ENCODE results near the gene TSPAN15.

GRCh38 chr10:69426376-69426727 is 24.9 kb upstream of the TSPAN15 start:
- no peak for TF ChIP-seq CTCF (conservative IDR thresholded peaks at IDR 0.05; ENCODE audit: low read depth in 2 of 2)
- TF ChIP-seq POLR2AphosphoS5 (IDR thresholded peaks at IDR 0.05; ENCODE audit: low read depth), result no peak
- TF ChIP-seq EZH2phosphoT487 (IDR thresholded peaks at IDR 0.05; ENCODE audit: unreplicated experiment), result no peak
- TF ChIP-seq EZH2 (IDR thresholded peaks at IDR 0.05; ENCODE audit: low read depth, unreplicated experiment), result no peak
- no peak for TF ChIP-seq REST (IDR thresholded peaks at IDR 0.05; ENCODE audit: unreplicated experiment)
- TF ChIP-seq CREB1 (CRISPR knock-in tag; IDR thresholded peaks at IDR 0.05; ENCODE audit: low read depth), result no peak
- no peak for TF ChIP-seq ZNF114 (CRISPR knock-in tag; IDR thresholded peaks at IDR 0.05)
- TF ChIP-seq ETS1 (IDR thresholded peaks at IDR 0.05), result no peak
- no peak for TF ChIP-seq JUNB (IDR thresholded peaks at IDR 0.05; ENCODE audit: unreplicated experiment)
- no peak for TF ChIP-seq NANOG (IDR thresholded peaks at IDR 0.05; ENCODE audit: borderline replicate concordance)
- no peak for TF ChIP-seq ZNF462 (CRISPR knock-in tag; IDR thresholded peaks at IDR 0.05)
- TF ChIP-seq ZNF331 (CRISPR knock-in tag; IDR thresholded peaks at IDR 0.05; ENCODE audit: low read depth), result no peak
- no peak for TF ChIP-seq STAT1 (IDR thresholded peaks at IDR 0.05; ENCODE audit: unreplicated experiment)

Measured in GM23338 (cell line).